ENCODE measurements around the gene GCFC2.

GCFC2 gene

GRCh38 chr2:75622500-75622899, 88.2 kb downstream of the GCFC2 start:
- no peaks in the 10 kb centered on the region for H3K79me1 ChIP-seq (ENCODE audit: low read length)
- no peak for DNase-seq
- no peak overlapping the region for H3K9ac ChIP-seq (ENCODE audit: low read length)
- no peak overlapping the region for H2BK120ac ChIP-seq (ENCODE audit: low read depth, low read length)
- H4K8ac ChIP-seq (ENCODE audit: low read depth, low read length): no peak overlapping the region
- whole genome bisulfite sequencing (ENCODE audit: extremely low coverage, insufficient coverage, low lambda C conversion rate): no CpG with 5 or more reads among the region's 2 CpGs
- H3K4me2 ChIP-seq (ENCODE audit: low read length): no peak overlapping the region
- H3K27me3 ChIP-seq (ENCODE audit: insufficient read depth, low read length, poor library complexity): no peaks in the 10 kb centered on the region
- no peak overlapping the region for H3K23ac ChIP-seq (ENCODE audit: low read length)
- no peak overlapping the region for H2BK15ac ChIP-seq (replicated peaks; ENCODE audit: low read depth)
- H2BK5ac ChIP-seq (ENCODE audit: low read length): no peak overlapping the region
- H3K4me3 ChIP-seq (ENCODE audit: low read length): no peak overlapping the region
- H3K56ac ChIP-seq (ENCODE audit: low read length): no peak overlapping the region
- no peaks in the 10 kb centered on the region for H3K79me2 ChIP-seq (ENCODE audit: control insufficient read depth, insufficient read depth, low read length)
- H3K36me3 ChIP-seq (ENCODE audit: control insufficient read depth, insufficient read depth, low read length): no peaks in the 10 kb centered on the region
- H3K18ac ChIP-seq (ENCODE audit: low read length): no peak overlapping the region
- H3K27ac ChIP-seq (ENCODE audit: low read depth, low read length): no peak overlapping the region
- no peak overlapping the region for H4K5ac ChIP-seq (ENCODE audit: low read length)
- H3K4me1 ChIP-seq (ENCODE audit: control insufficient read depth, low read depth, low read length): no peaks in the 10 kb centered on the region
- H3K4ac ChIP-seq (ENCODE audit: low read depth, low read length): no peak overlapping the region
- H2AK5ac ChIP-seq (ENCODE audit: low read length): no peak overlapping the region

DNA sequence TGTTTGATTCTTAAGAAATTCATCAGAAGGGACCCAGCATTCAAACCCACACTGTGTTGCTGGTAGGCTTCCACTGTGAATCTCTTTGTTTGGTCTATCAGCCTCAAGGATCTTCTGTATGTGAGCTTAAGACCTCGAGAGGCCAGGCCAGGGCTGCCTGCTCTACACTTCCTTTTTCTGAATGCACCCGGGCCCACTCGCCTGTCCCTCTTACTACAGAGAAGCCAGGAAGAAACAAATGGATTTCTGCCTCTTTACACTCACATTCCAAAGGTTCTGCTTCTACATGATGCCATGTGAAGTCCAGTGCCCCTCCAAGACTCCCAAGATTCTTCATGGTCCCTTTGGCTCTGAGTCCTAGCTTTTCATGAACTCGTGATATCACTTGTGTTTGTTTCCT, 89.5 kb downstream of the GCFC2 start:
- H3K79me2 ChIP-seq (ENCODE audit: control insufficient read depth, insufficient read depth, low read length): no peaks in the 10 kb centered on the region
- H2BK5ac ChIP-seq (ENCODE audit: low read length): no peak overlapping the region
- H4K5ac ChIP-seq (ENCODE audit: low read length): no peak overlapping the region
- H2AK5ac ChIP-seq (ENCODE audit: low read length): no peak overlapping the region
- no peaks in the 10 kb centered on the region for H3K36me3 ChIP-seq (ENCODE audit: control insufficient read depth, insufficient read depth, low read length)
- H3K18ac ChIP-seq (ENCODE audit: low read length): no peak overlapping the region
- H3K4me3 ChIP-seq (ENCODE audit: low read length): no peak overlapping the region
- H2BK120ac ChIP-seq (ENCODE audit: low read depth, low read length): no peak overlapping the region
- no peaks in the 10 kb centered on the region for H3K4me1 ChIP-seq (ENCODE audit: control insufficient read depth, low read depth, low read length)
- no peak overlapping the region for H3K4ac ChIP-seq (ENCODE audit: low read depth, low read length)
- H3K79me1 ChIP-seq (ENCODE audit: low read length): no peaks in the 10 kb centered on the region
- no peak overlapping the region for H3K9ac ChIP-seq (ENCODE audit: low read length)
- DNase-seq: no peak
- H3K27ac ChIP-seq (ENCODE audit: low read depth, low read length): no peak overlapping the region
- H3K23ac ChIP-seq (ENCODE audit: low read length): no peak overlapping the region
- H4K8ac ChIP-seq (ENCODE audit: low read depth, low read length): no peak overlapping the region
- no peak overlapping the region for H2BK15ac ChIP-seq (replicated peaks; ENCODE audit: low read depth)
- no CpG with 5 or more reads among the region's 4 CpGs for WGBS (ENCODE audit: extremely low coverage, insufficient coverage, low lambda C conversion rate)
- H3K27me3 ChIP-seq (ENCODE audit: insufficient read depth, low read length, poor library complexity): no peaks in the 10 kb centered on the region
- no peak overlapping the region for H3K4me2 ChIP-seq (ENCODE audit: low read length)
- no peak overlapping the region for H3K56ac ChIP-seq (ENCODE audit: low read length)

DNA sequence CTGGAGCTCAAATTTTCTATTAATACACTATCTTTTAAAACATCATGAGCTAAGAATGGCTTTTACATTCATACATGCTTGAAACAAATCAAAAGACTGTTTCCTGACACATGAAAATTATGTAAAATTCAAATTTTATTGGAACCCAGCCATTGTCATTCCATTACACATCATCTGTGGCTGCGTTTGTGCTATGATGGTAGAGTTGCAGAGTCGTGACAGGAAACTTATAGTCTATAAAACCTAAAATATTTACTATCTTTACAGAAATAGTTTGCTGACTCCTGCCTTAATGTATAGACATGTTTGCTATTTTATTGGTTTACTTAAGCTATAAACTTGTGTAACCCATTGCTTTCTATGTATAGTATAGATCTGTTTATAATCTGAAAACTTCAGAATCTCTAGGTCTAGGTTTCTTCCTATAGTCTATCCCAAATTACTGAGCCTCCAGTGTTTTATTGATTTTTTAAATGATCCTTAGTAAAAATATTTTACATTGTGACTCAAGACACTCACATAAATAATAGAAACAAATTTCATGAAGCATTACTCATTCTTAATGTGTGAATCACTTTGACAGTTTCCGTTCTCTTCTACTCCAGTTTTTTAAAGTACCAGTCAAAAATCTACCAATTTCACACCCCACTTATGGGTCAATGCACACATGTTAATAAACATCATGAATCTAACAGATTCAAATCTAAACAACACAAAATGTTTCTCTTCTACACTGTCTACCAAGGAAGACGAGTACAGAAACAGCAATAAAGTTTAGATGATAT, 90.6 kb downstream of the GCFC2 start:
- WGBS (ENCODE audit: extremely low coverage, insufficient coverage, low lambda C conversion rate): no CpG with 5 or more reads among the region's 4 CpGs

DNA sequence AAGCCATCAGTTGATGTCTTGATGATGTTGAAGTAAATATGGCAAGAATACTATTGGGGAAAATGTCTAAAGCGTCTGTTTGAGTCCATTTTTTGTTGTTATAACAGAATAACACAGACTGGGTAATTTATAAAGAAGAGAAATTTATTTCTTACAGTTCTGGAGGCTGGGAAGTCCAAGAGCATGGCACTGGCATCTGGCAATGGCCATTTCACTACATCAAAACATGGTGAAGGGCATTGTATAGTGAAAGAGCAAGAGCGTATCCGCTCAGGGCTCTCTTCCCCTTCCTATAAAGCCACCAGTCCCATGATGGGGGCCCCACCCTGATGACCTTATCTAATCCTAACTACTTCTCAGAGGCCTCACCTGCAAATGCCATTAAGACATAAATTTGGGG, 93.8 kb downstream of the GCFC2 start:
- H2BK15ac ChIP-seq (replicated peaks; ENCODE audit: low read depth): no peak overlapping the region
- no peak overlapping the region for H4K8ac ChIP-seq (ENCODE audit: low read depth, low read length)
- no CpG with 5 or more reads among the region's 3 CpGs for WGBS (ENCODE audit: extremely low coverage, insufficient coverage, low lambda C conversion rate)
- no peak overlapping the region for H2AK5ac ChIP-seq (ENCODE audit: low read length)
- H2BK5ac ChIP-seq (ENCODE audit: low read length): no peak overlapping the region
- no peak overlapping the region for H3K56ac ChIP-seq (ENCODE audit: low read length)
- H3K23ac ChIP-seq (ENCODE audit: low read length): no peak overlapping the region
- H3K79me1 ChIP-seq (ENCODE audit: low read length): no peaks in the 10 kb centered on the region
- no peak for DNase-seq
- no peaks in the 10 kb centered on the region for H3K36me3 ChIP-seq (ENCODE audit: control insufficient read depth, insufficient read depth, low read length)
- no peaks in the 10 kb centered on the region for H3K27me3 ChIP-seq (ENCODE audit: insufficient read depth, low read length, poor library complexity)
- no peak overlapping the region for H3K4me2 ChIP-seq (ENCODE audit: low read length)
- no peaks in the 10 kb centered on the region for H3K4me1 ChIP-seq (ENCODE audit: control insufficient read depth, low read depth, low read length)
- no peak overlapping the region for H3K27ac ChIP-seq (ENCODE audit: low read depth, low read length)
- no peak overlapping the region for H3K18ac ChIP-seq (ENCODE audit: low read length)
- no peak overlapping the region for H4K5ac ChIP-seq (ENCODE audit: low read length)
- no peak overlapping the region for H3K4ac ChIP-seq (ENCODE audit: low read depth, low read length)
- no peak overlapping the region for H2BK120ac ChIP-seq (ENCODE audit: low read depth, low read length)
- H3K4me3 ChIP-seq (ENCODE audit: low read length): no peak overlapping the region
- no peaks in the 10 kb centered on the region for H3K79me2 ChIP-seq (ENCODE audit: control insufficient read depth, insufficient read depth, low read length)
- H3K9ac ChIP-seq (ENCODE audit: low read length): no peak overlapping the region

More for the DNA sequence above, 90.6 kb downstream of the GCFC2 start:
- H3K27me3 ChIP-seq (ENCODE audit: insufficient read depth, low read length, poor library complexity): no peaks in the 10 kb centered on the region
- no peak overlapping the region for H2AK5ac ChIP-seq (ENCODE audit: low read length)
- H3K27ac ChIP-seq (ENCODE audit: low read depth, low read length): no peak overlapping the region
- no peak overlapping the region for H3K18ac ChIP-seq (ENCODE audit: low read length)
- no peak overlapping the region for H3K4me2 ChIP-seq (ENCODE audit: low read length)
- no peaks in the 10 kb centered on the region for H3K79me1 ChIP-seq (ENCODE audit: low read length)
- H2BK5ac ChIP-seq (ENCODE audit: low read length): no peak overlapping the region
- H3K36me3 ChIP-seq (ENCODE audit: control insufficient read depth, insufficient read depth, low read length): no peaks in the 10 kb centered on the region
- no peak overlapping the region for H2BK120ac ChIP-seq (ENCODE audit: low read depth, low read length)
- no peak overlapping the region for H3K4ac ChIP-seq (ENCODE audit: low read depth, low read length)
- H3K56ac ChIP-seq (ENCODE audit: low read length): no peak overlapping the region
- no peak for DNase-seq
- no peaks in the 10 kb centered on the region for H3K79me2 ChIP-seq (ENCODE audit: control insufficient read depth, insufficient read depth, low read length)
- H3K9ac ChIP-seq (ENCODE audit: low read length): no peak overlapping the region
- H4K5ac ChIP-seq (ENCODE audit: low read length): no peak overlapping the region
- H3K4me1 ChIP-seq (ENCODE audit: control insufficient read depth, low read depth, low read length): no peaks in the 10 kb centered on the region
- H2BK15ac ChIP-seq (replicated peaks; ENCODE audit: low read depth): no peak overlapping the region
- no peak overlapping the region for H3K23ac ChIP-seq (ENCODE audit: low read length)
- H4K8ac ChIP-seq (ENCODE audit: low read depth, low read length): no peak overlapping the region
- H3K4me3 ChIP-seq (ENCODE audit: low read length): no peak overlapping the region

- H3K4me3 ChIP-seq (ENCODE audit: low read length): no peak overlapping the region
- H3K27me3 ChIP-seq (ENCODE audit: insufficient read depth, low read length, poor library complexity): no peaks in the 10 kb centered on the region
- DNase-seq: no peak
- no CpG with 5 or more reads among the region's 4 CpGs for WGBS (ENCODE audit: extremely low coverage, insufficient coverage, low lambda C conversion rate)
- no peak overlapping the region for H4K5ac ChIP-seq (ENCODE audit: low read length)
- no peaks in the 10 kb centered on the region for H3K79me2 ChIP-seq (ENCODE audit: control insufficient read depth, insufficient read depth, low read length)
- H2BK5ac ChIP-seq (ENCODE audit: low read length): no peak overlapping the region
- no peak overlapping the region for H3K4ac ChIP-seq (ENCODE audit: low read depth, low read length)
- H3K18ac ChIP-seq (ENCODE audit: low read length): no peak overlapping the region
- no peak overlapping the region for H4K8ac ChIP-seq (ENCODE audit: low read depth, low read length)
- no peaks in the 10 kb centered on the region for H3K79me1 ChIP-seq (ENCODE audit: low read length)
- H3K4me2 ChIP-seq (ENCODE audit: low read length): no peak overlapping the region
- no peaks in the 10 kb centered on the region for H3K36me3 ChIP-seq (ENCODE audit: control insufficient read depth, insufficient read depth, low read length)
- no peak overlapping the region for H3K27ac ChIP-seq (ENCODE audit: low read depth, low read length)
- H3K9ac ChIP-seq (ENCODE audit: low read length): no peak overlapping the region
- H2BK120ac ChIP-seq (ENCODE audit: low read depth, low read length): no peak overlapping the region
- no peak overlapping the region for H2AK5ac ChIP-seq (ENCODE audit: low read length)
- no peak overlapping the region for H3K56ac ChIP-seq (ENCODE audit: low read length)
- H3K23ac ChIP-seq (ENCODE audit: low read length): no peak overlapping the region
- H2BK15ac ChIP-seq (replicated peaks; ENCODE audit: low read depth): no peak overlapping the region
- H3K4me1 ChIP-seq (ENCODE audit: control insufficient read depth, low read depth, low read length): no peaks in the 10 kb centered on the region
These were observed 94.3 kb downstream of the GCFC2 start for GRCh38 chr2:75616406-75616805.

GRCh38 chr2:75614162-75614651, 96.5 kb downstream of the GCFC2 start:
- H2AK5ac ChIP-seq (ENCODE audit: low read length): no peak overlapping the region
- H3K27me3 ChIP-seq (ENCODE audit: insufficient read depth, low read length, poor library complexity): no peaks in the 10 kb centered on the region
- no peak for DNase-seq
- no peak overlapping the region for H3K18ac ChIP-seq (ENCODE audit: low read length)
- no peak overlapping the region for H2BK120ac ChIP-seq (ENCODE audit: low read depth, low read length)
- H4K5ac ChIP-seq (ENCODE audit: low read length): no peak overlapping the region
- H4K8ac ChIP-seq (ENCODE audit: low read depth, low read length): no peak overlapping the region
- no peak overlapping the region for H3K27ac ChIP-seq (ENCODE audit: low read depth, low read length)
- no peak overlapping the region for H3K23ac ChIP-seq (ENCODE audit: low read length)
- no peaks in the 10 kb centered on the region for H3K4me1 ChIP-seq (ENCODE audit: control insufficient read depth, low read depth, low read length)
- H2BK15ac ChIP-seq (replicated peaks; ENCODE audit: low read depth): no peak overlapping the region
- no peak overlapping the region for H3K56ac ChIP-seq (ENCODE audit: low read length)
- no peak overlapping the region for H3K4me2 ChIP-seq (ENCODE audit: low read length)
- no peak overlapping the region for H3K9ac ChIP-seq (ENCODE audit: low read length)
- H3K4me3 ChIP-seq (ENCODE audit: low read length): no peak overlapping the region
- H3K4ac ChIP-seq (ENCODE audit: low read depth, low read length): no peak overlapping the region
- H2BK5ac ChIP-seq (ENCODE audit: low read length): no peak overlapping the region
- no CpG with 5 or more reads among the region's 5 CpGs for WGBS (ENCODE audit: extremely low coverage, insufficient coverage, low lambda C conversion rate)
- H3K79me1 ChIP-seq (ENCODE audit: low read length): no peaks in the 10 kb centered on the region
- H3K79me2 ChIP-seq (ENCODE audit: control insufficient read depth, insufficient read depth, low read length): no peaks in the 10 kb centered on the region
- H3K36me3 ChIP-seq (ENCODE audit: control insufficient read depth, insufficient read depth, low read length): no peaks in the 10 kb centered on the region

Data from mesendoderm (in vitro differentiated cells).